SK-N-SH (cell line): Measurements from ENCODE around the gene BARX1. TPM values are rescaled to one million over a fixed set of nuclear protein-coding genes. Genes with fewer than 3 reads are reported as not detected.

Experiments
- CTCF ChIA-PET: fragments of 300-600, 350-600 bp; formaldehyde crosslinking; extraction: SDS; loops from one replicate; lab custom pipeline; 2021; lab: Yijun Ruan, JAX
- POLR2A ChIA-PET: fragments of 350-600 bp; sonication (Branson Sonifier 250); formaldehyde crosslinking; extraction: SDS; loops from one replicate; lab custom pipeline; 2020; ENCODE audit warnings: antibody characterized with exemption, inconsistent platforms; lab: Yijun Ruan, JAX
- DNase-seq: peaks from one replicate; pipeline ENCODE4 v3.0.0; 2012
- H2AFZ ChIP-seq: fragments of 200-600 bp; sonication (generic); 2 replicates; pipeline ENCODE4 v1.8.1; 2016; ENCODE audit warnings: antibody characterized with exemption, mild to moderate bottlenecking, low read depth
- H3F3A ChIP-seq: fragments of 200-600 bp; sonication (generic); replicated peaks from 2 replicates; pipeline ENCODE3; 2016; ENCODE audit warnings: antibody characterized with exemption, mild to moderate bottlenecking; ENCODE audit not compliant: insufficient read depth
- H3K27ac ChIP-seq, 2 experiments: fragments of 200-500 bp in 1 of 2; fragments of 200-600 bp in 1 of 2; sonication (Bioruptor generic) in 1 of 2; sonication (generic), shearing (Covaris generic) in 1 of 2; 2 replicates each; pipeline versions ENCODE4 v1.5.1 to v1.6.1; 2014 to 2016; ENCODE audit warnings: low read depth in 2 of 2, inconsistent platforms in 1 of 2, low read length in 1 of 2, mild to moderate bottlenecking in 1 of 2, mixed read lengths in 1 of 2
- H3K27me3 ChIP-seq: fragments of 200-600 bp; sonication (generic), shearing (Covaris generic); 2 replicates; pipeline ENCODE4 v1.6.1; 2016; ENCODE audit warnings: mixed run types; ENCODE audit not compliant: insufficient read depth
- H3K36me3 ChIP-seq, 2 experiments: fragments of 200-500 bp in 1 of 2; fragments of 200-600 bp in 1 of 2; sonication (Bioruptor generic) in 1 of 2; sonication (generic) in 1 of 2; replicated peaks in 1 of 2; 2 replicates each; pipeline versions ENCODE3 to v1.5.1; 2014 to 2016; ENCODE audit warnings: low read length in 1 of 2, mild to moderate bottlenecking in 1 of 2; ENCODE audit not compliant: insufficient read depth in 2 of 2, control insufficient read depth in 1 of 2
- H3K4me1 ChIP-seq, 2 experiments: fragments of 200-500 bp in 1 of 2; fragments of 200-600 bp in 1 of 2; sonication (Bioruptor generic) in 1 of 2; sonication (generic), shearing (Covaris generic) in 1 of 2; 2 replicates each; pipeline versions ENCODE4 v1.5.1 to v1.6.1; 2014 to 2016; ENCODE audit warnings: low read depth in 1 of 2, low read length in 1 of 2, mixed run types in 1 of 2; ENCODE audit not compliant: insufficient read depth in 2 of 2, control insufficient read depth in 1 of 2
- H3K4me2 ChIP-seq: fragments of 200-600 bp; sonication (generic), shearing (Covaris generic); 2 replicates; pipeline ENCODE4 v1.6.1; 2017; ENCODE audit warnings: mixed run types
- H3K4me3 ChIP-seq, 2 experiments: fragments of 200-500 bp in 1 of 2; fragments of 200-600 bp in 1 of 2; sonication (Bioruptor generic) in 1 of 2; sonication (generic), shearing (Covaris generic) in 1 of 2; 2 replicates each; pipeline versions ENCODE4 v1.5.1 to v1.8.1; 2014 to 2016; ENCODE audit warnings: low read depth in 2 of 2, inconsistent platforms in 1 of 2, low read length in 1 of 2, mild to moderate bottlenecking in 1 of 2, mixed read lengths in 1 of 2, moderate library complexity in 1 of 2
- H3K79me2 ChIP-seq: fragments of 200-600 bp; sonication (generic); 2 replicates; pipeline ENCODE4 v1.8.1; 2017; ENCODE audit warnings: mild to moderate bottlenecking; ENCODE audit not compliant: insufficient read depth
- H3K9ac ChIP-seq: fragments of 200-600 bp; sonication (generic); 2 replicates; pipeline ENCODE4 v1.6.1; 2017; ENCODE audit warnings: mixed run types
- H3K9me2 ChIP-seq: fragments of 200-600 bp; sonication (generic); 2 replicates; pipeline ENCODE4 v1.6.1; 2017; ENCODE audit warnings: mixed run types
- H3K9me3 ChIP-seq: fragments of 200-600 bp; sonication (generic); 2 replicates; pipeline ENCODE4 v1.6.1; 2017; ENCODE audit warnings: mixed run types, mild to moderate bottlenecking, moderate library complexity
- H4K20me1 ChIP-seq: fragments of 200-600 bp; sonication (generic); 2 replicates; pipeline ENCODE4 v1.6.1; 2017; ENCODE audit warnings: mild to moderate bottlenecking, mixed run types; ENCODE audit not compliant: insufficient read depth
- EP300 ChIP-seq, 2 experiments: IDR thresholded peaks; 2 replicates each; pipeline versions ENCODE4 v1.4.0 to v1.6.1; 2012; ENCODE audit warnings: borderline replicate concordance in 1 of 2, low read depth in 1 of 2, low read length in 1 of 2
- EZH2phosphoT487 ChIP-seq: fragments of 200-600 bp; sonication (generic); IDR thresholded peaks from 2 replicates; pipeline ENCODE4 v1.6.1; 2017; ENCODE audit warnings: low read depth, mixed run types, mild to moderate bottlenecking, antibody characterized with exemption, moderate library complexity, borderline replicate concordance
- NFIC ChIP-seq: IDR thresholded peaks from 2 replicates; pipeline ENCODE4 v1.4.0; 2012; ENCODE audit warnings: borderline replicate concordance
- POLR2AphosphoS5 ChIP-seq: IDR thresholded peaks from 2 replicates; pipeline ENCODE4 v1.6.1; 2012; ENCODE audit warnings: low read depth, low read length
- SIN3A ChIP-seq: IDR thresholded peaks from 2 replicates; pipeline ENCODE4 v1.6.1; 2012; ENCODE audit warnings: low read depth, mild to moderate bottlenecking, low read length, moderate library complexity, borderline replicate concordance
- WGBS: methylation state at CpG from one replicate; pipeline ENCODE4 v1.1.6; 2017; ENCODE audit warnings: low lambda C conversion rate; 5-methylcytosine and 5-hydroxymethylcytosine counted together
- polyA plus RNA-seq, 3 experiments: library from polyadenylated mRNA; depleted of rRNA; stranded (reverse); fragments of >200 nt; gene quantifications; 2 replicates each; pipeline ENCODE4 v1.2.3, GENCODE V29; 2012
- TF ChIP-seq, protein P1 (sequence below): fragments of 200-600 bp; sonication (generic); IDR thresholded peaks from 2 replicates; pipeline ENCODE4 v1.6.1; 2017; ENCODE audit warnings: antibody characterized with exemption, mild to moderate bottlenecking, moderate library complexity
- TF ChIP-seq, protein P2 (sequence below): fragments of 150-350 bp; IDR thresholded peaks from 2 replicates; pipeline ENCODE4 v1.6.1; 2016; ENCODE audit warnings: mild to moderate bottlenecking, low read depth, low read length
- TF ChIP-seq, protein P3 (sequence below): IDR thresholded peaks from 2 replicates; pipeline ENCODE4 v1.6.1; 2012; ENCODE audit warnings: mild to moderate bottlenecking, low read depth, low read length, moderate library complexity

The BARX1 gene
- polyA plus RNA-seq, 1 of the 3 experiments (the other 2 are of a cell fraction) = not detected

DNA sequence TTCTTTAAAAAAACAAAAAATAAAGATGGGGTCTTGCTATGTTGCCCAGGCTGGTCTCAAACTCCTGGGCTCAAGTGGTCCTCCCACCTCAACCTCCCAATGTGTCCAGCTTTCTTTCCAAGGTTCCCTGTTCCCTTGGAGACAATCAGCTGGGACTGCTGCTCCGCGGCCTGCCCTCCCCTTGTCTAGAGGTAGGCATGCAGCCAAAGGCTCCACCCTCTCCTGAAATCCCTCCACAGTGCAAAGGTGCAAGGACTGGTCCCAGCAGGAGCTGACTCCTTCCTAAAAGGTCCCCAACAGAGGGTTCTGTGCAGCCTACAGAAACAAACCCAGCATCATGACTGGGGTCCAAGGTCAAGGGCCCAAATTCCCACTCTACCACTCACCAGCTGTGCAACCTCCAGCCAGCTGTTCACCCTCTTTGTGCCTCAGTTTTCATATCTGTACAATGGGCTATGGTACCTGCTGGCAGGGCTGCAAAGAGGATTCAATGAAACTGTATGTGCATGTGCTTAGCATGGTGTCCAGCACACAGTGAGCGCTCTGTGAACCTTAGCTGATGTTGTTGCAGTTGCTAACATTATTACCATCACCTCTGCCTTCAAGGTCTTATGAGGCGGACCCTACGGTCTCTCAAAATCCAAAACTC, 47.5 kb downstream of the BARX1 start:
- no peak overlapping the region for H3K27ac ChIP-seq
- H4K20me1 ChIP-seq = no peaks in the 10 kb centered on the region
- DNase-seq = no peak
- no peaks in the 10 kb centered on the region for H3K9me3 ChIP-seq
- H3K27me3 ChIP-seq = no peaks in the 10 kb centered on the region
- H3K36me3 ChIP-seq = no peaks in the 10 kb centered on the region
- no peak overlapping the region for H3K9ac ChIP-seq
- CTCF ChIA-PET = interaction anchor here (1.2 kb wide), 1 partner anchor 225 kb away, joined by 3 read pairs; no protein-coding TSS in a partner anchor
- 51% methylated on average over 5 of the region's 5 CpGs for WGBS
- H3K79me2 ChIP-seq = no peaks in the 10 kb centered on the region
- POLR2A ChIA-PET = no interaction called here
- no peaks in the 10 kb centered on the region for H3K4me1 ChIP-seq
- H3K9me2 ChIP-seq = no peaks in the 10 kb centered on the region
- no peak overlapping the region for H3K4me2 ChIP-seq
- H2AFZ ChIP-seq = no peak overlapping the region
- no peaks in the 10 kb centered on the region for H3F3A ChIP-seq
- H3K4me3 ChIP-seq = no peak overlapping the region
- TF ChIP-seq EP300 (IDR thresholded peaks at IDR 0.05; ENCODE audit: borderline replicate concordance in 1 of 2, low read depth in 1 of 2, low read length in 1 of 2) (no peak), EZH2phosphoT487 (no peak), POLR2AphosphoS5 (no peak), SIN3A (no peak), NFIC (no peak)
- TF ChIP-seq, protein P1, sequence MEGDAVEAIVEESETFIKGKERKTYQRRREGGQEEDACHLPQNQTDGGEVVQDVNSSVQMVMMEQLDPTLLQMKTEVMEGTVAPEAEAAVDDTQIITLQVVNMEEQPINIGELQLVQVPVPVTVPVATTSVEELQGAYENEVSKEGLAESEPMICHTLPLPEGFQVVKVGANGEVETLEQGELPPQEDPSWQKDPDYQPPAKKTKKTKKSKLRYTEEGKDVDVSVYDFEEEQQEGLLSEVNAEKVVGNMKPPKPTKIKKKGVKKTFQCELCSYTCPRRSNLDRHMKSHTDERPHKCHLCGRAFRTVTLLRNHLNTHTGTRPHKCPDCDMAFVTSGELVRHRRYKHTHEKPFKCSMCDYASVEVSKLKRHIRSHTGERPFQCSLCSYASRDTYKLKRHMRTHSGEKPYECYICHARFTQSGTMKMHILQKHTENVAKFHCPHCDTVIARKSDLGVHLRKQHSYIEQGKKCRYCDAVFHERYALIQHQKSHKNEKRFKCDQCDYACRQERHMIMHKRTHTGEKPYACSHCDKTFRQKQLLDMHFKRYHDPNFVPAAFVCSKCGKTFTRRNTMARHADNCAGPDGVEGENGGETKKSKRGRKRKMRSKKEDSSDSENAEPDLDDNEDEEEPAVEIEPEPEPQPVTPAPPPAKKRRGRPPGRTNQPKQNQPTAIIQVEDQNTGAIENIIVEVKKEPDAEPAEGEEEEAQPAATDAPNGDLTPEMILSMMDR = no peak
- TF ChIP-seq, protein P2, sequence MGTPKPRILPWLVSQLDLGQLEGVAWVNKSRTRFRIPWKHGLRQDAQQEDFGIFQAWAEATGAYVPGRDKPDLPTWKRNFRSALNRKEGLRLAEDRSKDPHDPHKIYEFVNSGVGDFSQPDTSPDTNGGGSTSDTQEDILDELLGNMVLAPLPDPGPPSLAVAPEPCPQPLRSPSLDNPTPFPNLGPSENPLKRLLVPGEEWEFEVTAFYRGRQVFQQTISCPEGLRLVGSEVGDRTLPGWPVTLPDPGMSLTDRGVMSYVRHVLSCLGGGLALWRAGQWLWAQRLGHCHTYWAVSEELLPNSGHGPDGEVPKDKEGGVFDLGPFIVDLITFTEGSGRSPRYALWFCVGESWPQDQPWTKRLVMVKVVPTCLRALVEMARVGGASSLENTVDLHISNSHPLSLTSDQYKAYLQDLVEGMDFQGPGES = no peak
- TF ChIP-seq, protein P3, sequence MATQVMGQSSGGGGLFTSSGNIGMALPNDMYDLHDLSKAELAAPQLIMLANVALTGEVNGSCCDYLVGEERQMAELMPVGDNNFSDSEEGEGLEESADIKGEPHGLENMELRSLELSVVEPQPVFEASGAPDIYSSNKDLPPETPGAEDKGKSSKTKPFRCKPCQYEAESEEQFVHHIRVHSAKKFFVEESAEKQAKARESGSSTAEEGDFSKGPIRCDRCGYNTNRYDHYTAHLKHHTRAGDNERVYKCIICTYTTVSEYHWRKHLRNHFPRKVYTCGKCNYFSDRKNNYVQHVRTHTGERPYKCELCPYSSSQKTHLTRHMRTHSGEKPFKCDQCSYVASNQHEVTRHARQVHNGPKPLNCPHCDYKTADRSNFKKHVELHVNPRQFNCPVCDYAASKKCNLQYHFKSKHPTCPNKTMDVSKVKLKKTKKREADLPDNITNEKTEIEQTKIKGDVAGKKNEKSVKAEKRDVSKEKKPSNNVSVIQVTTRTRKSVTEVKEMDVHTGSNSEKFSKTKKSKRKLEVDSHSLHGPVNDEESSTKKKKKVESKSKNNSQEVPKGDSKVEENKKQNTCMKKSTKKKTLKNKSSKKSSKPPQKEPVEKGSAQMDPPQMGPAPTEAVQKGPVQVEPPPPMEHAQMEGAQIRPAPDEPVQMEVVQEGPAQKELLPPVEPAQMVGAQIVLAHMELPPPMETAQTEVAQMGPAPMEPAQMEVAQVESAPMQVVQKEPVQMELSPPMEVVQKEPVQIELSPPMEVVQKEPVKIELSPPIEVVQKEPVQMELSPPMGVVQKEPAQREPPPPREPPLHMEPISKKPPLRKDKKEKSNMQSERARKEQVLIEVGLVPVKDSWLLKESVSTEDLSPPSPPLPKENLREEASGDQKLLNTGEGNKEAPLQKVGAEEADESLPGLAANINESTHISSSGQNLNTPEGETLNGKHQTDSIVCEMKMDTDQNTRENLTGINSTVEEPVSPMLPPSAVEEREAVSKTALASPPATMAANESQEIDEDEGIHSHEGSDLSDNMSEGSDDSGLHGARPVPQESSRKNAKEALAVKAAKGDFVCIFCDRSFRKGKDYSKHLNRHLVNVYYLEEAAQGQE = no peak
